IMR-90 (cell line): ENCODE data around the gene PI4KA. TPM values are rescaled to one million over a fixed set of nuclear protein-coding genes. Genes with fewer than 3 reads are reported as not detected.

Experiments used
- ATAC-seq: fragments of 200-7000 bp; cut with Tn5 transposase; 2 replicates; pipeline ENCODE4 v1.9.1; 2020; ENCODE audit warnings: low read depth, mild to moderate bottlenecking, moderate library complexity
- BruUV-seq: library from RNA; stranded (reverse); fragments of 400-500 nt; replicated peaks from 2 replicates; lab custom pipeline; 2021; lab: Mats Ljungman, UMichigan
- CTCF ChIA-PET: fragments of 300-600 bp; formaldehyde crosslinking; extraction: SDS; loops from one replicate; lab custom pipeline; 2021; ENCODE audit warnings: antibody characterized with exemption; lab: Yijun Ruan, JAX
- POLR2A ChIA-PET: fragments of 300-600 bp; sonication (Branson Sonifier 250); formaldehyde crosslinking; loops from one replicate; lab custom pipeline; 2022; ENCODE audit warnings: antibody characterized with exemption; ENCODE audit not compliant: unreplicated experiment; lab: Charles Lee
- DNase-seq: peaks from one replicate; pipeline ENCODE4 v3.0.0; 2013
- H2AFZ ChIP-seq: replicated peaks from 2 replicates; pipeline ENCODE3; 2013; ENCODE audit warnings: low read length, mild to moderate bottlenecking; ENCODE audit not compliant: poor library complexity
- H2AK5ac ChIP-seq: 2 replicates; pipeline ENCODE4 v1.6.1; 2013; ENCODE audit warnings: low read depth, low read length, inconsistent platforms
- H2AK9ac ChIP-seq: replicated peaks from 2 replicates; pipeline ENCODE3; 2013; ENCODE audit warnings: mild to moderate bottlenecking, low read depth, low read length, moderate library complexity; ENCODE audit not compliant: poor library complexity
- H2BK120ac ChIP-seq: 2 replicates; pipeline ENCODE4 v1.6.1; 2013; ENCODE audit warnings: low read depth, low read length, inconsistent platforms
- H2BK15ac ChIP-seq: 3 replicates; pipeline ENCODE4 v1.6.1; 2013; ENCODE audit warnings: low read depth, low read length, inconsistent platforms
- H2BK20ac ChIP-seq: 2 replicates; pipeline ENCODE4 v1.6.1; 2013; ENCODE audit warnings: low read depth, mild to moderate bottlenecking, inconsistent platforms, low read length, moderate library complexity
- H2BK5ac ChIP-seq: 2 replicates; pipeline ENCODE4 v1.6.1; 2013; ENCODE audit warnings: mild to moderate bottlenecking, low read depth, low read length, inconsistent platforms; ENCODE audit not compliant: poor library complexity, severe bottlenecking
- H3K14ac ChIP-seq: replicated peaks from 2 replicates; pipeline ENCODE4 v1.6.1; 2013; ENCODE audit warnings: low read depth, low read length, inconsistent platforms
- H3K18ac ChIP-seq: 2 replicates; pipeline ENCODE4 v1.6.1; 2013; ENCODE audit warnings: low read depth, low read length, control low read depth
- H3K23ac ChIP-seq: 2 replicates; pipeline ENCODE4 v1.6.1; 2013; ENCODE audit warnings: low read depth, low read length, inconsistent platforms
- H3K27ac ChIP-seq: 2 replicates; pipeline ENCODE4 v1.5.1; 2013; ENCODE audit warnings: mild to moderate bottlenecking, control low read depth, low read length; ENCODE audit not compliant: insufficient read depth
- H3K27me3 ChIP-seq: 2 replicates; pipeline ENCODE4 v1.6.1; 2013; ENCODE audit warnings: low read length; ENCODE audit not compliant: control insufficient read depth, insufficient read depth
- H3K36me3 ChIP-seq: 2 replicates; pipeline ENCODE4 v1.6.1; 2013; ENCODE audit warnings: low read length, mixed read lengths; ENCODE audit not compliant: control insufficient read depth, insufficient read depth
- H3K4ac ChIP-seq: 2 replicates; pipeline ENCODE4 v1.6.1; 2013; ENCODE audit warnings: low read depth, low read length, inconsistent platforms
- H3K4me1 ChIP-seq: 2 replicates; pipeline ENCODE4 v1.6.1; 2013; ENCODE audit warnings: low read length, mixed read lengths; ENCODE audit not compliant: control insufficient read depth, insufficient read depth
- H3K4me2 ChIP-seq: 2 replicates; pipeline ENCODE4 v1.6.1; 2013; ENCODE audit warnings: low read depth, mild to moderate bottlenecking, control low read depth, low read length, moderate library complexity
- H3K4me3 ChIP-seq: 2 replicates; pipeline ENCODE4 v1.5.1; 2013; ENCODE audit warnings: low read depth, mild to moderate bottlenecking, control low read depth, low read length, moderate library complexity; ENCODE audit not compliant: insufficient read depth
- H3K56ac ChIP-seq: 2 replicates; pipeline ENCODE4 v1.6.1; 2013; ENCODE audit warnings: low read length, inconsistent platforms; ENCODE audit not compliant: insufficient read depth; ENCODE audit errors: extremely low read depth
- H3K79me1 ChIP-seq, 2 experiments: 2 replicates each; pipeline ENCODE4 v1.6.1; 2013; ENCODE audit warnings: low read length in 2 of 2, inconsistent platforms in 1 of 2, low read depth in 1 of 2
- H3K9ac ChIP-seq: 2 replicates; pipeline ENCODE4 v1.6.1; 2013; ENCODE audit warnings: low read depth, low read length, control low read depth
- H3K9me1 ChIP-seq: 2 replicates; pipeline ENCODE4 v1.6.1; 2013; ENCODE audit warnings: low read length, inconsistent platforms; ENCODE audit not compliant: insufficient read depth
- H3K9me3 ChIP-seq: 2 replicates; pipeline ENCODE4 v1.6.1; 2013; ENCODE audit warnings: low read length; ENCODE audit not compliant: control insufficient read depth, insufficient read depth
- H4K20me1 ChIP-seq: 2 replicates; pipeline ENCODE4 v1.6.1; 2013; ENCODE audit warnings: low read length, inconsistent platforms; ENCODE audit not compliant: insufficient read depth
- H4K5ac ChIP-seq: 2 replicates; pipeline ENCODE4 v1.6.1; 2013; ENCODE audit warnings: mild to moderate bottlenecking, low read depth, low read length, control low read depth
- H4K8ac ChIP-seq, 2 experiments: 2 replicates each; pipeline ENCODE4 v1.6.1; 2013; ENCODE audit warnings: low read depth in 2 of 2, low read length in 2 of 2, control low read depth in 1 of 2, inconsistent platforms in 1 of 2
- H4K91ac ChIP-seq: 2 replicates; pipeline ENCODE4 v1.6.1; 2013; ENCODE audit warnings: low read depth, low read length, inconsistent platforms; ENCODE audit not compliant: insufficient read depth
- CEBPB ChIP-seq: IDR thresholded peaks from 2 replicates; pipeline ENCODE4 v1.6.1; 2012; ENCODE audit warnings: low read depth, low read length, improper control_type of control experiment
- RAD21 ChIP-seq: IDR thresholded peaks from 2 replicates; pipeline ENCODE4 v1.6.1; 2012; ENCODE audit warnings: low read length, improper control_type of control experiment
- RFX5 ChIP-seq: IDR thresholded peaks from 2 replicates; pipeline ENCODE4 v1.8.0; 2012; ENCODE audit warnings: low read depth, mild to moderate bottlenecking, low read length, moderate library complexity
- WGBS, 2 experiments: methylation state at CpG; one replicate each; pipeline versions ENCODE4 v1.1.5 to v1.1.7; 2013; ENCODE audit warnings: missing lambda C conversion rate in 2 of 2; ENCODE audit not compliant: insufficient read length in 1 of 2; ENCODE audit errors: extremely low coverage in 2 of 2; 5-methylcytosine and 5-hydroxymethylcytosine counted together
- dilution Hi-C: fragments of 300-500 bp; cut with HindIII; formaldehyde crosslinking; loops from one replicate; pipeline ENCODE4 v1.14.3; 2018; ENCODE audit warnings: low sequenced_read_pairs; ENCODE audit not compliant: unreplicated experiment
- in situ Hi-C: fragments of 300-500 bp; cut with MboI; formaldehyde crosslinking; loops from 3 replicates; pipeline ENCODE4 v1.14.3; 2019; ENCODE audit warnings: low sequenced_read_pairs, inconsistent platforms, mixed read lengths
- intact Hi-C: fragments of 100-400 bp; cut with micrococcal nuclease; formaldehyde crosslinking; loops from 2 replicates; pipeline ENCODE4 v1.10.0; 2022
- polyA plus RNA-seq, 3 experiments: library from polyadenylated mRNA; depleted of rRNA; stranded (reverse); fragments of >200 nt; gene quantifications; 2 replicates each; pipeline ENCODE4 v1.2.3, GENCODE V29; 2012; ENCODE audit warnings: low replicate concordance in 1 of 3
- total RNA-seq: library from RNA; depleted of rRNA; stranded (reverse); fragments of >200 nt; gene quantifications from 2 replicates; pipeline ENCODE4 v1.2.3, GENCODE V29; 2012

The PI4KA gene
- total and polyA plus RNA-seq, 2 of the 4 experiments (the other 2 are of a cell fraction): 16.8 to 35.5 TPM

- TF ChIP-seq CEBPB: no peak
- no peak for TF ChIP-seq RAD21
- no peak for TF ChIP-seq RFX5
- intact Hi-C loops: no loop called here
- Histone ChIP-seq H3K4me2 (no peak overlapping the region), H3K23ac (no peak overlapping the region), H3K18ac (no peak overlapping the region), H3K27ac (no peak overlapping the region), H3K9ac (no peak overlapping the region), H4K5ac (no peak overlapping the region), H3K4me1 (peaks cover 7% of the 10 kb centered on the region), H2BK5ac (no peak overlapping the region), H2BK120ac (no peak overlapping the region), H3K27me3 (no peaks in the 10 kb centered on the region), H2AK9ac (no peak overlapping the region), H3K79me1 (peaks cover 5 to 19% of the 10 kb centered on the region in 2 experiments; a peak in 3 of 4 replicates), H4K20me1 (no peaks in the 10 kb centered on the region), H3K9me3 (no peaks in the 10 kb centered on the region), H3K9me1 (peaks cover 11% of the 10 kb centered on the region), H2BK20ac (no peak overlapping the region), H3K4me3 (no peak overlapping the region), H2AK5ac (no peak overlapping the region), H3K4ac (no peak overlapping the region), H4K91ac (no peak overlapping the region), H3K36me3 (peaks cover 27% of the 10 kb centered on the region), H3K14ac (no peak overlapping the region), H3K56ac (no peak overlapping the region), H2BK15ac (no peak overlapping the region), H2AFZ (no peak overlapping the region), H4K8ac (no peak overlapping the region)
- no peak for DNase-seq
- BruUV-seq: no TSS peak
- 80% methylated on average over 2 of the region's 9 CpGs; no CpG with 5 or more reads in 1 of the 2 experiments for WGBS, 2 experiments
- no peak for ATAC-seq
- in situ Hi-C loops: no loop called here
- POLR2A ChIA-PET: no interaction called here
- dilution Hi-C loops: no loop called here
- CTCF ChIA-PET: no interaction called here
Measured at GRCh38 chr22:20810645-20811044, 48.0 kb downstream of the PI4KA start.
